Measurements from ENCODE around the gene CDC25B. TPM values are rescaled to one million over a fixed set of nuclear protein-coding genes. Genes with fewer than 3 reads are reported as not detected.

The CDC25B gene
- total and polyA plus RNA-seq, 2 donors (not counting 3 experiments of a cell fraction or from before 2014, with no cell fraction given): 46.7 to 76.5 TPM

DNA sequence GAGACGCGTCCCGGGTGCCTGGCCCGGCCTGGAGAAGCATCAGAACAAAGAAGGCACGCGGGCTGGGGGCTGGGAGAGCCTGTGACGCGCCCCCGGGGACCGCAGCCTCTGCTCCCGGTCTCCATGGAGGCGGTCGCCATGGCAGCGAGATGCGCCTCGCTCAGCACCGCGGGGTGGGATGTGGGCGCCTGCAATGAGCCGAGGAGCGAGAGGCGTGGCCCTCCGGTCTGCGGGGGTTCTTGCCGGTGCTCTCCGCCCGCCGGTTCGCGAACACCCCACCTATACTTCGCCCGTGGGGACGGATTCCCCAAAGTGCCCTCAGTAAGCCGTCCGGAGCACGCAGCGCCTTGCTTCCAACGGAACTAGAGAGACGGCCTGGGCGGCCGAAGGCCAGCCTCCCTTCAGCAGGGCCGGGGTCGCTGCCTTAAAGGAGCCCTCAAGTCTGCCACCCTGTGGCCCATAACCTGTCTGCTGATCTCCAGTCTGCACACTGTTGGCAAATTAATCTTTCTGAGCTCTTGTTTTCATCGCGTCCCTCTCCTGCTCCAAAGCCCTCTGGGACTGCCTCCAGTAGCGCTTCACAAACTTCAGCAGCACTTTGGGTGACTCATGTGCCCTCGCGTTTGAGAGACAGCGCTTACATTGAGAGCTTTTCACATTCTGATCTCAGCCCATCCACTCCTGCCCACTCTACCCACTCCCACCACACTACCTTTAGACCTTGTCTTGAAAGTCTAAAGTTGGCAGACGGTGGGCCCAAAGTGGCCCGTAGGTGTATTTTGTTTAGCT is 27.6 kb upstream of the CDC25B start:
- FAIRE-seq (peak; percentile 81), DNase-seq (ENCODE audit: low read depth, low spot score) (peak; percentile 75)
- intact Hi-C loops (cut with micrococcal nuclease): loop anchor here (1.0 to 5.0 kb wide), 6 partner anchors 9 to 361 kb away; partner anchors contain the start of genes DNAAF9 and SPEF1

More for the DNA sequence above, 27.6 kb upstream of the CDC25B start:
- H4K20me1 ChIP-seq (replicated peaks; ENCODE audit: control insufficient read depth, extremely low read depth, insufficient read depth, low read length): no peaks in the 10 kb centered on the region
- peaks cover 25% of the 10 kb centered on the region for H3K4me1 ChIP-seq (ENCODE audit: control insufficient read depth, extremely low read depth, insufficient read depth, low read length)
- TF ChIP-seq, protein P1, sequence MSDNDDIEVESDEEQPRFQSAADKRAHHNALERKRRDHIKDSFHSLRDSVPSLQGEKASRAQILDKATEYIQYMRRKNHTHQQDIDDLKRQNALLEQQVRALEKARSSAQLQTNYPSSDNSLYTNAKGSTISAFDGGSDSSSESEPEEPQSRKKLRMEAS (IDR thresholded peaks at IDR 0.05; ENCODE audit: insufficient read depth, insufficient read length): no peak
- TF ChIP-seq, protein P2, sequence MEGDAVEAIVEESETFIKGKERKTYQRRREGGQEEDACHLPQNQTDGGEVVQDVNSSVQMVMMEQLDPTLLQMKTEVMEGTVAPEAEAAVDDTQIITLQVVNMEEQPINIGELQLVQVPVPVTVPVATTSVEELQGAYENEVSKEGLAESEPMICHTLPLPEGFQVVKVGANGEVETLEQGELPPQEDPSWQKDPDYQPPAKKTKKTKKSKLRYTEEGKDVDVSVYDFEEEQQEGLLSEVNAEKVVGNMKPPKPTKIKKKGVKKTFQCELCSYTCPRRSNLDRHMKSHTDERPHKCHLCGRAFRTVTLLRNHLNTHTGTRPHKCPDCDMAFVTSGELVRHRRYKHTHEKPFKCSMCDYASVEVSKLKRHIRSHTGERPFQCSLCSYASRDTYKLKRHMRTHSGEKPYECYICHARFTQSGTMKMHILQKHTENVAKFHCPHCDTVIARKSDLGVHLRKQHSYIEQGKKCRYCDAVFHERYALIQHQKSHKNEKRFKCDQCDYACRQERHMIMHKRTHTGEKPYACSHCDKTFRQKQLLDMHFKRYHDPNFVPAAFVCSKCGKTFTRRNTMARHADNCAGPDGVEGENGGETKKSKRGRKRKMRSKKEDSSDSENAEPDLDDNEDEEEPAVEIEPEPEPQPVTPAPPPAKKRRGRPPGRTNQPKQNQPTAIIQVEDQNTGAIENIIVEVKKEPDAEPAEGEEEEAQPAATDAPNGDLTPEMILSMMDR (IDR thresholded peaks at IDR 0.05; ENCODE audit: extremely low read depth in 1 of 2, insufficient read depth in 1 of 2, low read depth in 1 of 2, low read length in 2 of 2): peak; percentile 49 to 79
- peak; percentile 54 for TF ChIP-seq POLR2AphosphoS5 (IDR thresholded peaks at IDR 0.05; ENCODE audit: insufficient read depth, low read depth, low read length)
- H3K4me3 ChIP-seq (replicated peaks in 1 of 3; ENCODE audit: insufficient read depth in 1 of 3, low read depth in 1 of 3, low read length in 3 of 3): peak overlapping the region; percentile 14 to 61 (median 48)
- H3K9ac ChIP-seq (replicated peaks; ENCODE audit: extremely low read depth, insufficient read depth, low read length): peak overlapping the region; percentile 73
- BruUV-seq (replicated peaks): no TSS peak
- H3K36me3 ChIP-seq (ENCODE audit: control insufficient read depth in 2 of 2, extremely low read depth in 1 of 2, insufficient read depth in 2 of 2, low read length in 2 of 2): no peaks in the 10 kb centered on the region
- peak overlapping the region; percentile 55 for H3K27ac ChIP-seq (ENCODE audit: insufficient read depth, low read depth, low read length)
- dilution Hi-C loops (cut with MboI; ENCODE audit: extremely low pct_ligation_motif_present, low sequenced_read_pairs): no loop called here
- H3K4me2 ChIP-seq (ENCODE audit: insufficient read depth, low read length): peak overlapping the region; percentile 26
- peaks cover 13% of the 10 kb centered on the region for H3K79me2 ChIP-seq (ENCODE audit: control insufficient read depth, insufficient read depth, low read length)
- no peaks in the 10 kb centered on the region for H3K9me1 ChIP-seq (replicated peaks; ENCODE audit: control insufficient read depth, extremely low read depth, insufficient read depth, low read length)
- CTCF ChIA-PET: interaction anchor here (0.5 to 6.5 kb wide), 34 partner anchors 8 to 391 kb away, joined by 3 to 76 read pairs (median 5); partner anchors contain the start of genes AP5S1, CENPB and SPEF1
- POLR2A ChIA-PET: interaction anchor here (0.8 kb wide), 1 partner anchor 11 kb away, joined by 3 read pairs; no protein-coding TSS in a partner anchor
- H3K9me3 ChIP-seq (replicated peaks; ENCODE audit: control insufficient read depth, insufficient read depth, low read length): no peaks in the 10 kb centered on the region
- H2AFZ ChIP-seq (ENCODE audit: low read depth, low read length): peak overlapping the region; percentile 90
- no peaks in the 10 kb centered on the region for H3K27me3 ChIP-seq (ENCODE audit: control insufficient read depth in 2 of 2, insufficient read depth in 2 of 2, low read length in 2 of 2)
